IPS-20b (cell line): ENCODE results near the gene GUCY1A2.

Experiments used
- H3K27ac ChIP-seq: one replicate; pipeline ENCODE4 v1.5.1; 2013; ENCODE audit warnings: low read length
- H3K27me3 ChIP-seq: 2 replicates; pipeline ENCODE4 v1.6.1; 2013; ENCODE audit warnings: mild to moderate bottlenecking, low read length, inconsistent platforms; ENCODE audit not compliant: insufficient read depth
- H3K36me3 ChIP-seq: 2 replicates; pipeline ENCODE4 v1.6.1; 2013; ENCODE audit warnings: low read depth, mild to moderate bottlenecking, inconsistent platforms, low read length, moderate library complexity; ENCODE audit not compliant: insufficient read depth
- H3K4me1 ChIP-seq: 2 replicates; pipeline ENCODE4 v1.6.1; 2013; ENCODE audit warnings: mild to moderate bottlenecking, control low read depth, inconsistent platforms, low read length, moderate library complexity; ENCODE audit not compliant: insufficient read depth
- H3K4me3 ChIP-seq: 2 replicates; pipeline ENCODE4 v1.5.1; 2013; ENCODE audit warnings: mild to moderate bottlenecking, low read length, inconsistent platforms
- H3K9ac ChIP-seq: 2 replicates; pipeline ENCODE4 v1.6.1; 2013; ENCODE audit warnings: low read depth, mild to moderate bottlenecking, inconsistent platforms, low read length, moderate library complexity
- H3K9me3 ChIP-seq: 2 replicates; pipeline ENCODE4 v1.6.1; 2013; ENCODE audit warnings: mild to moderate bottlenecking, low read depth, low read length, inconsistent platforms; ENCODE audit not compliant: insufficient read depth

GUCY1A2 gene

DNA sequence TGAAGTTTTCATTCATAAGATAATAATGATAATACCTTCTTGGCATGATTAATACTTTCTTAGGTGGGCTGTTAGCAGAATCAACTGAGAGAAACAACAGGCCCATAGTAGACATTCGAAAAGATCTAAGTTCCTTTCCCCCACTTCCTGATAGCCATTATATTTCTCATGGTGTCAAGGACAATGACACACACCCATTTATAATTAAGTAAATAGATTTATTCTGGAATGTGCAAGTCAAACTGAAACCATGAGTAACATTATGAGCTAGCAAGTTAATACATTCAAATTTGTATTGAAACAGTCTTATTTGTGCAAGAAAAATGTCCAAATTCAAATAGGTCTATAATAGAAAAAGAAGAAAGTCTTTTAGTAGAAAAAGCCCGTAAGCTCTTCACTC lies 301.1 kb downstream of the GUCY1A2 start:
- Histone ChIP-seq H3K36me3 (no peaks in the 10 kb centered on the region), H3K27ac (no peak overlapping the region), H3K4me3 (no peak overlapping the region), H3K9ac (no peak overlapping the region), H3K27me3 (no peaks in the 10 kb centered on the region), H3K4me1 (no peaks in the 10 kb centered on the region; the same call in none of the 2 replicates), H3K9me3 (no peaks in the 10 kb centered on the region)

DNA sequence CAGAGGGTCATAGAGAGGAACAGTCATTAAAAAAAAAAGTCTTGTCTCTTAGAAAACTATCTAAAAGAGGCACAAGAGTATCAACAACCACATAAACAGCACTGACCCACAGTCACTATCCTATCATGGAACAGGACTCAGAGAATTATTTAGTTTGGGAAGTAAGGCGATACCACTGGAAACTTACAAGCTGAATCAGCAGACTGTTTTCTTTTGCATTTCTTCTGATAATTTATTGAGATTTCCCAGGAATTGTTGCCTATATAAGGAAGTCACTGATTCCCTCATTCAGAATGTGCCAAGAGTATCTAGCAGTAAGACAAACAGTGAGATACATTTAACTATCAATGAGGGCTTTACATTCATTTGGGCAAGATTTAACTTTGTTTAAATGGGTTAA lies 304.1 kb downstream of the GUCY1A2 start:
- Histone ChIP-seq H3K9ac (no peak overlapping the region), H3K36me3 (no peaks in the 10 kb centered on the region), H3K27me3 (no peaks in the 10 kb centered on the region), H3K4me3 (no peak overlapping the region), H3K9me3 (no peaks in the 10 kb centered on the region), H3K4me1 (no peaks in the 10 kb centered on the region; the same call in none of the 2 replicates), H3K27ac (no peak overlapping the region)

DNA sequence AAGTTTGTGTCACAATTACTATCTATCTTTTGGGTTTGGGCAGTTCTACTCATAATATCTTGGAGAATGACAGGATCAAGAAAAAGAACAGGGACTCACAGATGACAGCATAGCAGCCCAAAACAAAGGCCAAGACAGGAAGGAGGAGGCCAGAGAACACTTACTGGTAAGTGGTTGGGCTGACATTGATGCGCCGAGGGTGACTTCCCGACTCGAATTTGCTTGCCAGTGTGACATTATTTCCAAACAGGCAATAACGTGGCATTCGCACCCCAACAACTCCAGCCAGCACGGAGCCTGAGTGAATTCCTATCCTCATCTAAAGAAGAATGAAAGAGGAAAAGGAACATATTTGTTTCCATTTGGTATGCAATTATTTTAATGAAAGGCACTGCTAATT lies 309.9 kb downstream of the GUCY1A2 start:
- no peak overlapping the region for H3K4me3 ChIP-seq
- H3K27me3 ChIP-seq = no peaks in the 10 kb centered on the region
- H3K27ac ChIP-seq = no peak overlapping the region
- H3K36me3 ChIP-seq = no peaks in the 10 kb centered on the region
- no peaks in the 10 kb centered on the region for H3K4me1 ChIP-seq
- H3K9me3 ChIP-seq = no peaks in the 10 kb centered on the region
- no peak overlapping the region for H3K9ac ChIP-seq

DNA sequence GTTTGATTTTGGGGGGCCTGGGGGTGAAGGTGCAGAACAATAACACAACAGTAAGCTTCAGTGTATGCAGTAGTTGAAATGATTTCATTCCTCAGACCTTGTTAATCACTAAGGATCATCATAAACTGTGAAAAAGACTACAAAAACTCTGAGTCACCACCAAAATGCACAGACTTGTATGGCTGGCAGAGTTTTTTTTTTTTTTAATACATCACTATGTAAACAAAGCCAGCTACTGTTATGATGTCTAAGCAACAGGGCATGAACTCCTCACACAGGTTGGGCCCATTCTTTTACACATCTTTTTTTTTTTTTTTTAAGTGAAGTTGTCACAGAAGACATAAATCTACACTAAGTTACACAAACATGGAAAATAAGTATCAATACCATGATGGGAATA lies 311.9 kb downstream of the GUCY1A2 start:
- Histone ChIP-seq H3K27me3 (no peaks in the 10 kb centered on the region), H3K4me1 (no peaks in the 10 kb centered on the region), H3K4me3 (no peak overlapping the region), H3K27ac (no peak overlapping the region), H3K36me3 (no peaks in the 10 kb centered on the region), H3K9ac (no peak overlapping the region), H3K9me3 (no peaks in the 10 kb centered on the region)

DNA sequence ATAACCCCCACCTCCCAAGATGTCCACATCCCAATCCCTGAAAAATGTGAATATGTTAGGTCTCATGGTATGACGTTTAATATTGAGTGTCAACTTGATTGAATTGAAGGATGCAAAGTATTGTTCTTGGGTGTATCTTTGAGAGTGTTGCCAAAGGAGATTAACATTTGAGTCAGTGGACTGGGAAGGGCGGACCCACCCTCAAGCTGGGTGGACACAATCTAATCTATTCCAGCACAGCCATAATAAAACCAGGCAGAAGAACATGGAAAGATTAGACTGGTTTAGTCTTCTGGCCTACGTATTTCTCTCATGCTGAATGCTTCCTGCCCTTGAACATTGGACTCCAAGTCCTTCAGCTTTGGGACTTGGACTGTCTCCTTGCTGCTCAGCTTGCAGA lies 315.5 kb downstream of the GUCY1A2 start:
- Histone ChIP-seq H3K4me3 (no peak overlapping the region), H3K27ac (no peak overlapping the region), H3K4me1 (no peaks in the 10 kb centered on the region), H3K9me3 (no peaks in the 10 kb centered on the region), H3K9ac (no peak overlapping the region), H3K27me3 (no peaks in the 10 kb centered on the region), H3K36me3 (no peaks in the 10 kb centered on the region)

DNA sequence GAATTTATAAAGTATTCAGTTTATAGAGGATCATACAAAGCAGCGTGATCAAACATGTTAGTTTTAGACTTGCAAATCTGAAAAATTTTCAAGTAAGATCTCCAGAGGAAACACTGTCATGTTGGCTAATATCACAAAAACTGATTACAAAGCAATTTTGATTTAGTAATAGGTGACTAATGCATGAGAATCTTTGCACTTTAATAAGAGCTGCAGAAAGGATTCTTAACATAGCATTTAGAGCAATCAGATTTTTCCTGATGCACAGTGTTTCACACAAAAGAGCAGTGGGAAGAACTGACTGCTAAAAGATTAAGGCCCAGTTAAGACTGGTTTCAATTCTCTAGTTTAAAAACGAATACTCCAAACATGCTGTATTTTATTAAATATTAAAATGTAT lies 321.2 kb downstream of the GUCY1A2 start:
- H3K36me3 ChIP-seq = no peaks in the 10 kb centered on the region
- no peak overlapping the region for H3K4me3 ChIP-seq

DNA sequence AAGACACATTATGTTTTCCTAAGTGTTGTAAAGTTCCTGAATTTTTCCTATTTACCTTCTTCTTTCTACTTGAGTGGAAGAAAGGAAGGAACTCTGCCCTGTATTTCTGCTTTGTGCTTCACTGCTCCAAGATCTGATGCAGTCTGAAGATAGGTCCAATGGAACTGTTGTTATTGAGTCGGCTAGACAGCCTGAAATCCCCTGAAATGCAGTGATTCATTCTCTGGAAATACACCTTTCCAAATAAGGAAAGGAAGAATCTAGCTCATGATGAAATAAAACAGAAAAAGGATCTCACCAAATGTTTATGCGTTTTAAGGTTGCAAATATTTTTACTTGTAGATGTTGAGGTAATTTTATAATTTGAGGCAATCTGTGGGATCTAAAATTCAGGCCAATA lies 322.8 kb downstream of the GUCY1A2 start:
- Histone ChIP-seq H3K4me1 (no peaks in the 10 kb centered on the region), H3K27ac (no peak overlapping the region), H3K4me3 (no peak overlapping the region), H3K9me3 (no peaks in the 10 kb centered on the region), H3K9ac (no peak overlapping the region), H3K27me3 (no peaks in the 10 kb centered on the region), H3K36me3 (no peaks in the 10 kb centered on the region)

More for the DNA sequence above, 321.2 kb downstream of the GUCY1A2 start:
- Histone ChIP-seq H3K27me3 (no peaks in the 10 kb centered on the region), H3K4me1 (no peaks in the 10 kb centered on the region), H3K9me3 (no peaks in the 10 kb centered on the region), H3K27ac (no peak overlapping the region), H3K9ac (no peak overlapping the region)

DNA sequence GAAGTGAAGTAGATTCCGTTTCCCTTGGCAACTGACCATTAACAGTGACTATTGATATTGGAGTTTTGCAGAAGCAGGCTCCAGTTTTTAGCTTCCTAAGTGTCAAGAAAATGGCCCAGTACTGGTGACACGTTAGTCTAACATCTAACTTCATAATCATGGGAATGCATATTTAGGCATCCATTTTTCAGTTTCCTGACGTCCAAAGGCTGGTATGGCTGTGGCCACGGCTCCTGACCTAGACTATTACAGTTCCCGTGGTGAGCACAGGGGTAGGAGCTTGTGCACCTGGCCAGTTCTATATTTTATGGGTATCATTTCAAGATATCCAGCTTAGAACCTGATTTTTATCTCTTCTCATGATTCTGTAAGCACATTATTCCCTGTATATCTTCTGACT lies 323.8 kb downstream of the GUCY1A2 start:
- Histone ChIP-seq H3K27ac (no peak overlapping the region), H3K4me1 (no peaks in the 10 kb centered on the region), H3K4me3 (no peak overlapping the region), H3K9ac (no peak overlapping the region), H3K9me3 (no peaks in the 10 kb centered on the region), H3K27me3 (no peaks in the 10 kb centered on the region), H3K36me3 (no peaks in the 10 kb centered on the region)

DNA sequence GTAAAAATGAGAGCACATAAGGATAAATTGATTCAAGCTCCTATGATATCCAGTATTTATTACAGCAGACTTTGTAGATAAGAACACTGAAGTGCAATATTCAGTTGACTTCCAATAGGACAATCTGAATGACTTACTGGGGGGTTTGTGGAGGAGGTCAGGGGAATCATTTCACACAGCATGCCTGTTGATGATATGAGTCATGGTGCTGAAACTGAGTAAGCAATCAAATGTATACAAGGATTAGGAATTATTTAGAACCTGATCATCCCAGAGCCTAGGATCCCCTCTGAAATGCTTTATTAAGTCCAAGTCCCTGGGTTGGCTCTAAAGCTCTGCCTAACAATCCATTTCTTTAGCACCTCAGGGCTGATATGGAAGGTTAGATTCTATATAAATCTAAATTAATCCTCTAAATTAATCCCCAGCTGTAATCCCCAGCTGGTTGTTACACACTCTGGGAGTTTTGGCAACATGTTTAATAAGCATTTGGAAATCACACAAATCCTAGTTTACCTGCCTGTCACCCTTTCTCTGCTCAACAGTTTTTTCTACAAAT lies 326.4 kb downstream of the GUCY1A2 start:
- Histone ChIP-seq H3K9ac (no peak overlapping the region), H3K36me3 (no peaks in the 10 kb centered on the region), H3K9me3 (no peaks in the 10 kb centered on the region), H3K27me3 (no peaks in the 10 kb centered on the region), H3K4me3 (no peak overlapping the region), H3K27ac (no peak overlapping the region), H3K4me1 (no peaks in the 10 kb centered on the region)

DNA sequence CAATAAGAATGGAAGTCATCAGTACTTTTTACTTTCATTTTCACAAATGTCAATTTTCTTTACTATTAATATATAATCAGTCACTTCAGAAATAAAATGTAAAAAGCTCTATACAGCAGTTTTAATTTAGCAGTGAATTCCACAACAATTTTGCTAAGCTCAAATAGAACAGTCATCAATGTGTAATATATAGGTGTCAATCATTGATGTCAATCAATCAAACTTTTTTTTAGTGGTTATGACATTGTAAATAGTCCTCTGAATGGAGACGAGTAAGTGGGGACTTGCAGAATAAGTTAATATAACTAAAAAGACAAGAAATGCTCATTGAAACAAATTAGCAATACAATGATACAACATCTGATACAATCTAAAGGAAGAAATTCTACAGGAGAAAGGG lies 327.4 kb downstream of the GUCY1A2 start:
- no peaks in the 10 kb centered on the region for H3K9me3 ChIP-seq
- no peak overlapping the region for H3K27ac ChIP-seq
- no peaks in the 10 kb centered on the region for H3K4me1 ChIP-seq
- no peaks in the 10 kb centered on the region for H3K27me3 ChIP-seq
- H3K9ac ChIP-seq = no peak overlapping the region
- no peaks in the 10 kb centered on the region for H3K36me3 ChIP-seq
- H3K4me3 ChIP-seq = no peak overlapping the region

DNA sequence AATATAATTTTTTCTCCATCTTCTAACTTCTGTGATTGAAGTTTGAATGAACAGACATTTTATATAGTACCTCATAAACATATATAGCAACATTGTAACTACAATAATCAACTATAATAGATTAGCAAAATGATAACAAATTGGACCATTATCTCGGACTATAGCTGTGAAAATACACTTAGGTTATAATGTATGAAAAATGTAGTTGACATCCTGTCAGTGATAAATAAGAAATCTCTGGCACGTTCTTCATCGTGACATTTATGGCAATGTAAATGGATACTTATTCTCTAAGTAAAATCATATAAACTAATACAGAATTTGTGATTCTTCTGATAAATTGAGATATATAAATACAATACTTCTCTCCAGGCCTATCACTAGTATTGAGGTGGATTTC lies 333.3 kb downstream of the GUCY1A2 start:
- Histone ChIP-seq H3K9me3 (no peaks in the 10 kb centered on the region), H3K4me1 (peaks cover under 1% of the 10 kb centered on the region; the same call in 1 of the 2 replicates), H3K4me3 (no peak overlapping the region), H3K27me3 (no peaks in the 10 kb centered on the region), H3K36me3 (no peaks in the 10 kb centered on the region), H3K9ac (no peak overlapping the region), H3K27ac (no peak overlapping the region)

DNA sequence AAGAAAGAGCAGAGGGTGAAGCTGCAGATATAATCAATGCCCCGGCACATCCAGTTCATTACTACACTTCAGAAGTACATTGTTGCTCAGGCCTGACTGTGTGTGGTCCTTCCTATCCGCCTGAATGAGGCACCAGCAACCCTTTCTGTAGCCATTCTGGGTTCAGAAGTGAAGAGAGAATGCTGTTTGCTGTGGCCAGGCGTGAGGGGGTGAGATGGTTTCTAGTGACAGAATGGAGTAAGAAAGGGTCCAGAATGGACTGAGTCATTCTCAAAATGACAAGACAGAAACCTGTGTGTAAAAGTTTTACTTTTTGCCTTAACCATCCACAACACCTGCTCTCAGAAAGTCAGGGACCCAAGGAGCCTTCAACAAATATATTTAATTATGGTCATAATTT lies 334.8 kb downstream of the GUCY1A2 start:
- H3K4me1 ChIP-seq = peaks cover 5% of the 10 kb centered on the region; the same call in 1 of the 2 replicates
- H3K4me3 ChIP-seq = no peak overlapping the region
- H3K27me3 ChIP-seq = no peaks in the 10 kb centered on the region
- no peak overlapping the region for H3K27ac ChIP-seq
- H3K9ac ChIP-seq = no peak overlapping the region
- no peaks in the 10 kb centered on the region for H3K9me3 ChIP-seq
- H3K36me3 ChIP-seq = no peaks in the 10 kb centered on the region
